ENCODE results near the gene AKAP8L. TPM values are rescaled to one million over a fixed set of nuclear protein-coding genes. Genes with fewer than 3 reads are reported as not detected.
"Not testable (repeated sequence)": the region's sequence is repeated elsewhere in the genome, so short reads cannot be mapped to it uniquely, and the experiment has no call there.

Gene AKAP8L
- total and polyA plus RNA-seq, 4 donors = 34.7 to 243 (median 88.6) TPM

GRCh38 chr19:15400521-15401396, 18.0 kb downstream of the AKAP8L start:
- Histone ChIP-seq H3K4me3 (ENCODE audit: low read length in 2 of 2) (no peak overlapping the region), H3K27me3 (ENCODE audit: control insufficient read depth in 1 of 2, insufficient read depth in 2 of 2, low read length in 1 of 2) (no peaks in the 10 kb centered on the region), H3K36me3 (ENCODE audit: control insufficient read depth in 1 of 2, insufficient read depth in 2 of 2, low read length in 1 of 2) (peaks cover 0 to 24% of the 10 kb centered on the region in 2 donors), H3K9me3 (ENCODE audit: control insufficient read depth, low read length) (no peaks in the 10 kb centered on the region), H3K4me1 (ENCODE audit: control insufficient read depth in 1 of 2, insufficient read depth in 2 of 2, low read length in 2 of 2) (peaks cover 1 to 6% of the 10 kb centered on the region in 2 donors), H3K27ac (ENCODE audit: low read depth in 1 of 2, low read length in 2 of 2) (no peak overlapping the region)
- intact Hi-C loops (cut with DNase I) = no loop called here
- DNase-seq (peak in 1 of 2 donors; percentile 70), ATAC-seq (ENCODE audit: low FRiP score) (no peak)
- WGBS, 2 donors = 81 to 83% methylated on average over 29 of the region's 29 CpGs

- peaks cover 0 to 24% of the 10 kb centered on the region in 2 donors for H3K36me3 ChIP-seq (ENCODE audit: control insufficient read depth in 1 of 2, insufficient read depth in 2 of 2, low read length in 1 of 2)
- ATAC-seq (ENCODE audit: low FRiP score) = no peak
- 88 to 91% methylated on average over 14 of the region's 14 CpGs for WGBS, 2 donors
- H3K4me3 ChIP-seq (ENCODE audit: low read length in 2 of 2) = no peak overlapping the region
- peaks cover 1 to 6% of the 10 kb centered on the region in 2 donors for H3K4me1 ChIP-seq (ENCODE audit: control insufficient read depth in 1 of 2, insufficient read depth in 2 of 2, low read length in 2 of 2)
- no peaks in the 10 kb centered on the region for H3K9me3 ChIP-seq (ENCODE audit: control insufficient read depth, low read length)
- H3K27ac ChIP-seq (ENCODE audit: low read depth in 1 of 2, low read length in 2 of 2) = no peak overlapping the region
- DNase-seq = peak in 1 of 2 donors; percentile 68
- intact Hi-C loops (cut with DNase I) = no loop called here
- no peaks in the 10 kb centered on the region for H3K27me3 ChIP-seq (ENCODE audit: control insufficient read depth in 1 of 2, insufficient read depth in 2 of 2, low read length in 1 of 2)
These were observed 19.2 kb downstream of the AKAP8L start for GRCh38 chr19:15399635-15400034.

DNA sequence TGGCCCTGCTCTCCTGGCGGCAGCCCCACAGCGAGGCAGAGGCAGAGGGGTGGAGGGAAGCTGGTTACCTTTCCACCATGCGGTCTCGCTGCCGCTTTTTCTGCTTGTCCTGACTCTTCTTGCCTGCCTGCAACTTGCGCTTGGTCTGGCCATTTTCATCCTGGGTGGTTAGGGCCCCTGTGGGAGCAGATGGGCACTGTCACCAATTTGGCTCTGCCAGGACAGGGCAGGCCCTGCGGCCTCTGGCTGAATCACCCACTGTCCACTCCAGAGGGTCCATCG, 19.6 kb downstream of the AKAP8L start:
- 89 to 97% methylated on average over 8 of the region's 8 CpGs for WGBS, 2 donors
- peaks cover 0 to 24% of the 10 kb centered on the region in 2 donors for H3K36me3 ChIP-seq (ENCODE audit: control insufficient read depth in 1 of 2, insufficient read depth in 2 of 2, low read length in 1 of 2)
- H3K27me3 ChIP-seq (ENCODE audit: control insufficient read depth in 1 of 2, insufficient read depth in 2 of 2, low read length in 1 of 2) = no peaks in the 10 kb centered on the region
- no peak for ATAC-seq (ENCODE audit: low FRiP score)
- intact Hi-C loops (cut with DNase I) = no loop called here
- H3K4me1 ChIP-seq (ENCODE audit: control insufficient read depth in 1 of 2, insufficient read depth in 2 of 2, low read length in 2 of 2) = peaks cover 0 to 6% of the 10 kb centered on the region in 2 donors
- DNase-seq = peak in 1 of 2 donors; percentile 59
- no peaks in the 10 kb centered on the region for H3K9me3 ChIP-seq (ENCODE audit: control insufficient read depth, low read length)
- no peak overlapping the region for H3K27ac ChIP-seq (ENCODE audit: low read depth in 1 of 2, low read length in 2 of 2)
- H3K4me3 ChIP-seq (ENCODE audit: low read length in 2 of 2) = no peak overlapping the region

- Histone ChIP-seq H3K4me3 (ENCODE audit: low read length in 2 of 2) (no peak overlapping the region), H3K36me3 (ENCODE audit: control insufficient read depth in 1 of 2, insufficient read depth in 2 of 2, low read length in 1 of 2) (peaks cover 0 to 24% of the 10 kb centered on the region in 2 donors), H3K9me3 (ENCODE audit: control insufficient read depth, low read length) (no peaks in the 10 kb centered on the region), H3K4me1 (ENCODE audit: control insufficient read depth in 1 of 2, insufficient read depth in 2 of 2, low read length in 2 of 2) (peaks cover 0 to under 1% of the 10 kb centered on the region in 2 donors), H3K27ac (ENCODE audit: low read depth in 1 of 2, low read length in 2 of 2) (no peak overlapping the region), H3K27me3 (ENCODE audit: control insufficient read depth in 1 of 2, insufficient read depth in 2 of 2, low read length in 1 of 2) (no peaks in the 10 kb centered on the region)
- intact Hi-C loops (cut with DNase I) = no loop called here
- ATAC-seq (ENCODE audit: low FRiP score) = peak; percentile 37
- DNase-seq = peak in 1 of 2 donors; percentile 60
- WGBS, 2 donors = 86% methylated on average over 47 to 50 of the region's 50 CpGs
These were observed 20.1 kb downstream of the AKAP8L start for GRCh38 chr19:15398501-15399233.

DNA sequence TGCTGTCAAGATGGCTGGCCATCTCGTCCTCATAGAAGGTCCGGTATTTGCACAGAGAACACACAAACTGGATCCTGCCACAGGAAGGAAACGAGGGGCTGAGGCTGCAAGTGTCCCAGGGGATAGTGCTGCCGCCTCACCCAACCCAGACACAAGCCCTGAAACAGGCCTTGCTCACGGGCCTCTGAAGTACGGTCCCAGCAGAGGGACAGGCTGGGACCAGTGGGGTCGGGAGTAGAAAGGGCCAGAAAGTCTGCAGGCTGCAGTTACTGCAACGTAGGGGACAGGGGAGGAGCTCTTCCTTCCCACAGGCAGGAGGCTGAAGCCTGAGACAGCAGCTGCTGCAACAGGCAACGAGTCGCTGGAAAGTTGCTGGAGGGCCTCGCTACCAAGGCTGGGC, 21.0 kb downstream of the AKAP8L start:
- Histone ChIP-seq H3K27ac (ENCODE audit: low read depth in 1 of 2, low read length in 2 of 2) (no peak overlapping the region), H3K4me1 (ENCODE audit: control insufficient read depth in 1 of 2, insufficient read depth in 2 of 2, low read length in 2 of 2) (no peaks in the 10 kb centered on the region), H3K27me3 (ENCODE audit: control insufficient read depth in 1 of 2, insufficient read depth in 2 of 2, low read length in 1 of 2) (no peaks in the 10 kb centered on the region), H3K9me3 (ENCODE audit: control insufficient read depth, low read length) (no peaks in the 10 kb centered on the region), H3K4me3 (ENCODE audit: low read length in 2 of 2) (no peak overlapping the region), H3K36me3 (ENCODE audit: control insufficient read depth in 1 of 2, insufficient read depth in 2 of 2, low read length in 1 of 2) (peaks cover 0 to 24% of the 10 kb centered on the region in 2 donors)
- intact Hi-C loops (cut with DNase I) = no loop called here
- DNase-seq = peak in 1 of 2 donors; percentile 31
- no peak for ATAC-seq (ENCODE audit: low FRiP score)
- 79 to 82% methylated on average over 11 of the region's 11 CpGs for WGBS, 2 donors

- Histone ChIP-seq H3K27ac (ENCODE audit: low read depth in 1 of 2, low read length in 2 of 2) (no peak overlapping the region), H3K4me3 (ENCODE audit: low read length in 2 of 2) (no peak overlapping the region), H3K36me3 (ENCODE audit: control insufficient read depth in 1 of 2, insufficient read depth in 2 of 2, low read length in 1 of 2) (peaks cover 0 to 24% of the 10 kb centered on the region in 2 donors), H3K4me1 (ENCODE audit: control insufficient read depth in 1 of 2, insufficient read depth in 2 of 2, low read length in 2 of 2) (no peaks in the 10 kb centered on the region), H3K9me3 (ENCODE audit: control insufficient read depth, low read length) (no peaks in the 10 kb centered on the region), H3K27me3 (ENCODE audit: control insufficient read depth in 1 of 2, insufficient read depth in 2 of 2, low read length in 1 of 2) (no peaks in the 10 kb centered on the region)
- no peak for ATAC-seq (ENCODE audit: low FRiP score)
- DNase-seq = peak in 1 of 2 donors; percentile 25
- intact Hi-C loops (cut with DNase I) = no loop called here
- 90 to 94% methylated on average over 6 of the region's 6 CpGs for WGBS, 2 donors
These were observed 21.6 kb downstream of the AKAP8L start for GRCh38 chr19:15397236-15397635.

GRCh38 chr19:15396436-15396835, 22.4 kb downstream of the AKAP8L start:
- DNase-seq = peak in 1 of 2 donors; percentile 30
- WGBS, 2 donors = 95% methylated on average over 3 of the region's 3 CpGs
- H3K27me3 ChIP-seq (ENCODE audit: control insufficient read depth in 1 of 2, insufficient read depth in 2 of 2, low read length in 1 of 2) = no peaks in the 10 kb centered on the region
- intact Hi-C loops (cut with DNase I) = no loop called here
- H3K27ac ChIP-seq (ENCODE audit: low read depth in 1 of 2, low read length in 2 of 2) = no peak overlapping the region
- H3K4me1 ChIP-seq (ENCODE audit: control insufficient read depth in 1 of 2, insufficient read depth in 2 of 2, low read length in 2 of 2) = no peaks in the 10 kb centered on the region
- H3K4me3 ChIP-seq (ENCODE audit: low read length in 2 of 2) = no peak overlapping the region
- no peak for ATAC-seq (ENCODE audit: low FRiP score)
- no peaks in the 10 kb centered on the region for H3K9me3 ChIP-seq (ENCODE audit: control insufficient read depth, low read length)
- peaks cover 0 to 24% of the 10 kb centered on the region in 2 donors for H3K36me3 ChIP-seq (ENCODE audit: control insufficient read depth in 1 of 2, insufficient read depth in 2 of 2, low read length in 1 of 2)

GRCh38 chr19:15395251-15395650, 23.5 kb downstream of the AKAP8L start:
- H3K4me3 ChIP-seq (ENCODE audit: low read length in 2 of 2); H3K4me1 ChIP-seq (ENCODE audit: control insufficient read depth in 1 of 2, insufficient read depth in 2 of 2, low read length in 2 of 2); intact Hi-C loops (cut with DNase I); H3K27ac ChIP-seq (ENCODE audit: low read depth in 1 of 2, low read length in 2 of 2); H3K9me3 ChIP-seq (ENCODE audit: control insufficient read depth, low read length); H3K27me3 ChIP-seq (ENCODE audit: control insufficient read depth in 1 of 2, insufficient read depth in 2 of 2, low read length in 1 of 2); ATAC-seq (ENCODE audit: low FRiP score): not testable (repeated sequence)
- peaks cover 0 to 22% of the 10 kb centered on the region in 2 donors for H3K36me3 ChIP-seq (ENCODE audit: control insufficient read depth in 1 of 2, insufficient read depth in 2 of 2, low read length in 1 of 2)
- DNase-seq = peak in 1 of 2 donors; percentile 32
- 91 to 92% methylated on average over 17 of the region's 17 CpGs for WGBS, 2 donors
